Neural cell (in vitro differentiated cells): Measurements from ENCODE around the gene NECTIN1. TPM values are rescaled to one million over a fixed set of nuclear protein-coding genes. Genes with fewer than 3 reads are reported as not detected.

Source experiments
- H2AFZ ChIP-seq: fragments of 200-600, 300-800 bp; sonication (generic), shearing (Covaris generic); 2 replicates; pipeline ENCODE4 v1.6.0; 2014; ENCODE audit warnings: low read depth, mild to moderate bottlenecking, antibody characterized with exemption, low read length, moderate library complexity
- H3F3A ChIP-seq: fragments of 200-600 bp; shearing (Covaris generic); 2 replicates; pipeline ENCODE4 v1.6.1; 2016; ENCODE audit warnings: mild to moderate bottlenecking, moderate library complexity, mixed read lengths, antibody characterized with exemption, low read length; ENCODE audit not compliant: insufficient read depth, poor library complexity, severe bottlenecking
- H3K27ac ChIP-seq: fragments of 200-600, 300-800 bp; sonication (generic), shearing (Covaris generic); 2 replicates; pipeline ENCODE4 v1.5.1; 2014; ENCODE audit warnings: mild to moderate bottlenecking, low read length, moderate library complexity
- H3K27me3 ChIP-seq: fragments of 300-800, 200-600 bp; sonication (generic), shearing (Covaris generic); 2 replicates; pipeline ENCODE4 v1.6.0; 2014; ENCODE audit warnings: mild to moderate bottlenecking, low read depth, low read length, moderate library complexity; ENCODE audit not compliant: insufficient read depth
- H3K36me3 ChIP-seq: fragments of 300-800, 200-600 bp; sonication (generic), shearing (Covaris generic); 2 replicates; pipeline ENCODE4 v1.5.1; 2014; ENCODE audit warnings: mild to moderate bottlenecking, antibody characterized with exemption, low read length, moderate library complexity; ENCODE audit not compliant: insufficient read depth
- H3K4me2 ChIP-seq: fragments of 300-800, 200-600 bp; sonication (generic), shearing (Covaris generic); 2 replicates; pipeline ENCODE4 v1.6.0; 2014; ENCODE audit warnings: mild to moderate bottlenecking, low read length
- H3K4me3 ChIP-seq: fragments of 300-800, 200-600 bp; sonication (generic), shearing (Covaris generic); 2 replicates; pipeline ENCODE4 v1.5.1; 2014; ENCODE audit warnings: mild to moderate bottlenecking, low read length, moderate library complexity
- H3K79me2 ChIP-seq: fragments of 200-600 bp; shearing (Covaris generic); replicated peaks from 2 replicates; pipeline ENCODE4 v1.6.0; 2014; ENCODE audit warnings: mild to moderate bottlenecking, low read length, moderate library complexity; ENCODE audit not compliant: insufficient read depth
- H3K9ac ChIP-seq: fragments of 300-800, 200-600 bp; sonication (generic), shearing (Covaris generic); 2 replicates; pipeline ENCODE4 v1.6.1; 2016; ENCODE audit warnings: mild to moderate bottlenecking, low read length, mixed read lengths
- H3K9me2 ChIP-seq: fragments of 200-600 bp; shearing (Covaris generic); 2 replicates; pipeline ENCODE4 v1.6.1; 2016; ENCODE audit warnings: mild to moderate bottlenecking, low read length, mixed read lengths; ENCODE audit not compliant: insufficient read depth
- H3K9me3 ChIP-seq: fragments of 200-600, 300-800 bp; sonication (generic), shearing (Covaris generic); 2 replicates; pipeline ENCODE4 v1.6.1; 2016; ENCODE audit warnings: mild to moderate bottlenecking, mixed run types, low read length, moderate library complexity, mixed read lengths
- H4K20me1 ChIP-seq: fragments of 200-600 bp; shearing (Covaris generic); 2 replicates; pipeline ENCODE4 v1.6.1; 2016; ENCODE audit warnings: mild to moderate bottlenecking, mixed run types; ENCODE audit not compliant: insufficient read depth
- CTCF ChIP-seq: fragments of 450-650 bp; IDR thresholded peaks from 2 replicates; pipeline ENCODE4 v1.5.1; 2014; ENCODE audit warnings: antibody characterized with exemption, mild to moderate bottlenecking, moderate library complexity; ENCODE audit not compliant: poor library complexity, severe bottlenecking
- EP300 ChIP-seq: fragments of 450-650 bp; conservative IDR thresholded peaks from 2 replicates; pipeline ENCODE4 v1.6.1; 2014; ENCODE audit warnings: antibody characterized with exemption, mild to moderate bottlenecking, moderate library complexity; ENCODE audit not compliant: poor library complexity, severe bottlenecking
- EZH2 ChIP-seq: fragments of 200-600, 300-800 bp; shearing (Covaris generic), sonication (generic); IDR thresholded peaks from 2 replicates; pipeline ENCODE4 v1.6.1; 2014; ENCODE audit warnings: antibody characterized with exemption, low read length, borderline replicate concordance, mild to moderate bottlenecking; ENCODE audit not compliant: insufficient read depth, poor library complexity, severe bottlenecking
- MXI1 ChIP-seq: fragments of 450-650 bp; conservative IDR thresholded peaks from 2 replicates; pipeline ENCODE4 v1.6.1; 2014; ENCODE audit warnings: antibody characterized with exemption, mild to moderate bottlenecking; ENCODE audit not compliant: poor library complexity, severe bottlenecking
- POLR2AphosphoS5 ChIP-seq: IDR thresholded peaks from 2 replicates; pipeline ENCODE4 v1.6.1; 2012
- RAD21 ChIP-seq: fragments of 450-650 bp; conservative IDR thresholded peaks from 2 replicates; pipeline ENCODE4 v1.6.1; 2014; ENCODE audit warnings: antibody characterized with exemption, mild to moderate bottlenecking, moderate library complexity
- REST ChIP-seq: IDR thresholded peaks from 2 replicates; pipeline ENCODE4 v1.6.1; 2012; ENCODE audit warnings: borderline replicate concordance
- SMC3 ChIP-seq: fragments of 450-650 bp; conservative IDR thresholded peaks from 2 replicates; pipeline ENCODE4 v1.6.1; 2014; ENCODE audit warnings: antibody characterized with exemption, mild to moderate bottlenecking, moderate library complexity; ENCODE audit not compliant: poor library complexity
- TAF1 ChIP-seq: IDR thresholded peaks from 2 replicates; pipeline ENCODE4 v1.6.1; 2012; ENCODE audit warnings: low read depth
- polyA plus RNA-seq: library from polyadenylated mRNA; depleted of rRNA; stranded (reverse); fragments of >200 nt; gene quantifications from 2 replicates; pipeline ENCODE4 v1.2.3, GENCODE V29; 2014

Gene NECTIN1
- polyA plus RNA-seq, 1 donor from 2014 or later: 5.6 TPM

GRCh38 chr11:119635041-119635740 lies 93.8 kb downstream of the NECTIN1 start:
- Histone ChIP-seq H3K79me2 (no peaks in the 10 kb centered on the region), H3K4me2 (no peak overlapping the region), H3F3A (no peaks in the 10 kb centered on the region), H2AFZ (no peak overlapping the region), H3K9me3 (no peaks in the 10 kb centered on the region), H3K4me3 (no peak overlapping the region), H3K36me3 (no peaks in the 10 kb centered on the region), H3K9ac (no peak overlapping the region), H3K27ac (no peak overlapping the region), H3K9me2 (no peaks in the 10 kb centered on the region), H4K20me1 (no peaks in the 10 kb centered on the region), H3K27me3 (no peaks in the 10 kb centered on the region)
- TF ChIP-seq MXI1: no peak
- TF ChIP-seq POLR2AphosphoS5: no peak
- no peak for TF ChIP-seq EP300
- no peak for TF ChIP-seq EZH2
- no peak for TF ChIP-seq TAF1
- no peak for TF ChIP-seq CTCF
- no peak for TF ChIP-seq SMC3
- no peak for TF ChIP-seq REST
- no peak for TF ChIP-seq RAD21

GRCh38 chr11:119634301-119634700 lies 94.7 kb downstream of the NECTIN1 start:
- no peaks in the 10 kb centered on the region for H3F3A ChIP-seq
- no peak overlapping the region for H3K4me2 ChIP-seq
- no peaks in the 10 kb centered on the region for H3K9me3 ChIP-seq
- H3K36me3 ChIP-seq: no peaks in the 10 kb centered on the region
- no peak overlapping the region for H3K9ac ChIP-seq
- H3K27me3 ChIP-seq: no peaks in the 10 kb centered on the region
- H3K27ac ChIP-seq: no peak overlapping the region
- no peaks in the 10 kb centered on the region for H3K79me2 ChIP-seq
- no peak overlapping the region for H2AFZ ChIP-seq
- H4K20me1 ChIP-seq: no peaks in the 10 kb centered on the region
- no peak overlapping the region for H3K4me3 ChIP-seq
- TF ChIP-seq SMC3 (no peak), MXI1 (no peak), EP300 (no peak), RAD21 (no peak), CTCF (no peak), POLR2AphosphoS5 (no peak), REST (no peak), TAF1 (no peak), EZH2 (no peak)
- H3K9me2 ChIP-seq: no peaks in the 10 kb centered on the region
